DOHH2 (cell line): ENCODE measurements around the gene ATP6V1E1.

Experiments used
- H3F3A ChIP-seq: fragments of 200-600 bp; sonication (generic), shearing (Covaris generic); 2 replicates; pipeline ENCODE4 v1.6.0; 2016; ENCODE audit warnings: antibody characterized with exemption, mild to moderate bottlenecking; ENCODE audit not compliant: control insufficient read depth, insufficient read depth
- H3K27ac ChIP-seq: fragments of 200-600 bp; sonication (generic); 2 replicates; pipeline ENCODE4 v1.5.1; 2014; ENCODE audit warnings: low read depth, mild to moderate bottlenecking, low read length, moderate library complexity
- H3K27me3 ChIP-seq: fragments of 200-600 bp; sonication (generic); 2 replicates; pipeline ENCODE4 v1.6.1; 2014; ENCODE audit warnings: mild to moderate bottlenecking, low read length, mixed read lengths; ENCODE audit not compliant: control insufficient read depth
- H3K36me3 ChIP-seq: fragments of 200-600 bp; sonication (generic); 2 replicates; pipeline ENCODE4 v1.6.1; 2014; ENCODE audit warnings: mild to moderate bottlenecking, low read length, moderate library complexity, mixed read lengths; ENCODE audit not compliant: control insufficient read depth
- H3K4me1 ChIP-seq: fragments of 200-600 bp; sonication (generic); 2 replicates; pipeline ENCODE4 v1.6.1; 2014; ENCODE audit warnings: mild to moderate bottlenecking, low read length, mixed read lengths; ENCODE audit not compliant: control insufficient read depth
- H3K4me2 ChIP-seq: fragments of 200-600 bp; sonication (generic); 2 replicates; pipeline ENCODE4 v1.6.0; 2014; ENCODE audit warnings: mild to moderate bottlenecking, low read length, moderate library complexity
- H3K4me3 ChIP-seq: fragments of 200-600 bp; sonication (generic); 2 replicates; pipeline ENCODE4 v1.5.1; 2014; ENCODE audit warnings: mild to moderate bottlenecking, low read length, mixed read lengths
- H3K79me2 ChIP-seq: fragments of 200-600 bp; sonication (generic); 2 replicates; pipeline ENCODE4 v1.6.1; 2014; ENCODE audit warnings: mild to moderate bottlenecking, low read length, mixed read lengths; ENCODE audit not compliant: control insufficient read depth
- H3K9me2 ChIP-seq: fragments of 200-600 bp; sonication (generic); replicated peaks from 2 replicates; pipeline ENCODE4 v1.6.1; 2014; ENCODE audit warnings: mild to moderate bottlenecking, low read length, mixed read lengths; ENCODE audit not compliant: control insufficient read depth
- H3K9me3 ChIP-seq: fragments of 200-600 bp; sonication (generic); 2 replicates; pipeline ENCODE4 v1.6.1; 2014; ENCODE audit warnings: antibody characterized with exemption, low read length, mixed read lengths; ENCODE audit not compliant: control insufficient read depth, insufficient read depth
- H4K20me1 ChIP-seq: fragments of 200-600 bp; sonication (generic); 2 replicates; pipeline ENCODE4 v1.6.0; 2014; ENCODE audit warnings: low read depth, mild to moderate bottlenecking, antibody characterized with exemption, low read length, moderate library complexity; ENCODE audit not compliant: control insufficient read depth, insufficient read depth
- CTCF ChIP-seq: fragments of 200-600 bp; sonication (generic); IDR thresholded peaks from one replicate; pipeline ENCODE4 v1.5.1; 2014; ENCODE audit warnings: antibody characterized with exemption, mild to moderate bottlenecking, low read depth, low read length; ENCODE audit not compliant: poor library complexity, severe bottlenecking
- EZH2phosphoT487 ChIP-seq: fragments of 200-600 bp; sonication (generic); IDR thresholded peaks from 2 replicates; pipeline ENCODE4 v1.6.1; 2017; ENCODE audit warnings: borderline replicate concordance, mild to moderate bottlenecking, antibody characterized with exemption, low read length, moderate library complexity, mixed read lengths

Gene ATP6V1E1

GRCh38 chr22:17596226-17596625 is 32.3 kb downstream of the ATP6V1E1 start:
- H3K79me2 ChIP-seq: peaks cover 16% of the 10 kb centered on the region
- no peak overlapping the region for H3K4me2 ChIP-seq
- H3K27me3 ChIP-seq: no peaks in the 10 kb centered on the region
- peak overlapping the region; percentile 89; the same call in 1 of the 2 replicates for H3K27ac ChIP-seq
- H3K4me3 ChIP-seq: no peak overlapping the region
- peaks cover 8% of the 10 kb centered on the region for H3F3A ChIP-seq
- H3K36me3 ChIP-seq: peaks cover 77% of the 10 kb centered on the region
- no peaks in the 10 kb centered on the region for H3K9me3 ChIP-seq
- peaks cover 36% of the 10 kb centered on the region for H3K4me1 ChIP-seq
- no peak for TF ChIP-seq CTCF
- no peak for TF ChIP-seq EZH2phosphoT487
- H4K20me1 ChIP-seq: no peaks in the 10 kb centered on the region
- H3K9me2 ChIP-seq: no peaks in the 10 kb centered on the region

GRCh38 chr22:17592201-17592600 is 36.3 kb downstream of the ATP6V1E1 start:
- Histone ChIP-seq H3K27ac (no peak overlapping the region), H4K20me1 (no peaks in the 10 kb centered on the region), H3K4me1 (peaks cover 36% of the 10 kb centered on the region), H3K9me2 (no peaks in the 10 kb centered on the region), H3K79me2 (peaks cover 16% of the 10 kb centered on the region), H3K27me3 (no peaks in the 10 kb centered on the region), H3F3A (peaks cover 8% of the 10 kb centered on the region), H3K4me2 (no peak overlapping the region), H3K36me3 (peaks cover 59% of the 10 kb centered on the region), H3K4me3 (no peak overlapping the region), H3K9me3 (no peaks in the 10 kb centered on the region)
- TF ChIP-seq EZH2phosphoT487 (no peak), CTCF (no peak)

- Histone ChIP-seq H3K4me2 (no peak overlapping the region), H4K20me1 (no peaks in the 10 kb centered on the region), H3F3A (peaks cover 6% of the 10 kb centered on the region), H3K79me2 (peaks cover 16% of the 10 kb centered on the region), H3K4me1 (peaks cover 28% of the 10 kb centered on the region), H3K36me3 (peaks cover 45% of the 10 kb centered on the region), H3K27ac (no peak overlapping the region), H3K27me3 (no peaks in the 10 kb centered on the region), H3K4me3 (no peak overlapping the region), H3K9me2 (no peaks in the 10 kb centered on the region), H3K9me3 (no peaks in the 10 kb centered on the region)
- no peak for TF ChIP-seq EZH2phosphoT487
- no peak for TF ChIP-seq CTCF
Measured at GRCh38 chr22:17590586-17590985, 38.0 kb downstream of the ATP6V1E1 start.
